Measurements from ENCODE around the gene CAPN5.

The CAPN5 gene

DNA sequence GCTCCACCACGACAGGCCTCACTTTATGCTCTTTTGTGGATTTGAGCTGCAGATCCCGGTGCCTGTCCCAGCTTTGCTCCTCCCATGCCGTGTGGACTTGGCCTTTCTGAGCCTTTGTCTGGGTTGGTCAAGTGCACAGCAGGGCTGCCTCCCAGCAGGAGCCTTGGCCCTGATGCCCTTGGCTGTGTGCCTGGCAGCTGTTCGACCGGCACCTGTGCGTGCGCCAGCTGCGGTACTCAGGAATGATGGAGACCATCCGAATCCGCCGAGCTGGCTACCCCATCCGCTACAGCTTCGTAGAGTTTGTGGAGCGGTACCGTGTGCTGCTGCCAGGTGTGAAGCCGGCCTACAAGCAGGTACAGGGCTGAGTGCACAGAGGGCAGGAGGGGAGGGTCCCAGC is 107.8 kb downstream of the CAPN5 start:
- TF ChIP-seq, protein P1, sequence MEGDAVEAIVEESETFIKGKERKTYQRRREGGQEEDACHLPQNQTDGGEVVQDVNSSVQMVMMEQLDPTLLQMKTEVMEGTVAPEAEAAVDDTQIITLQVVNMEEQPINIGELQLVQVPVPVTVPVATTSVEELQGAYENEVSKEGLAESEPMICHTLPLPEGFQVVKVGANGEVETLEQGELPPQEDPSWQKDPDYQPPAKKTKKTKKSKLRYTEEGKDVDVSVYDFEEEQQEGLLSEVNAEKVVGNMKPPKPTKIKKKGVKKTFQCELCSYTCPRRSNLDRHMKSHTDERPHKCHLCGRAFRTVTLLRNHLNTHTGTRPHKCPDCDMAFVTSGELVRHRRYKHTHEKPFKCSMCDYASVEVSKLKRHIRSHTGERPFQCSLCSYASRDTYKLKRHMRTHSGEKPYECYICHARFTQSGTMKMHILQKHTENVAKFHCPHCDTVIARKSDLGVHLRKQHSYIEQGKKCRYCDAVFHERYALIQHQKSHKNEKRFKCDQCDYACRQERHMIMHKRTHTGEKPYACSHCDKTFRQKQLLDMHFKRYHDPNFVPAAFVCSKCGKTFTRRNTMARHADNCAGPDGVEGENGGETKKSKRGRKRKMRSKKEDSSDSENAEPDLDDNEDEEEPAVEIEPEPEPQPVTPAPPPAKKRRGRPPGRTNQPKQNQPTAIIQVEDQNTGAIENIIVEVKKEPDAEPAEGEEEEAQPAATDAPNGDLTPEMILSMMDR (conservative IDR thresholded peaks at IDR 0.05; ENCODE audit: low read length), result no peak
- no peak overlapping the region for H3K4me3 ChIP-seq (ENCODE audit: low read length)
- DNase-seq (ENCODE audit: low read depth), result no peak

DNA sequence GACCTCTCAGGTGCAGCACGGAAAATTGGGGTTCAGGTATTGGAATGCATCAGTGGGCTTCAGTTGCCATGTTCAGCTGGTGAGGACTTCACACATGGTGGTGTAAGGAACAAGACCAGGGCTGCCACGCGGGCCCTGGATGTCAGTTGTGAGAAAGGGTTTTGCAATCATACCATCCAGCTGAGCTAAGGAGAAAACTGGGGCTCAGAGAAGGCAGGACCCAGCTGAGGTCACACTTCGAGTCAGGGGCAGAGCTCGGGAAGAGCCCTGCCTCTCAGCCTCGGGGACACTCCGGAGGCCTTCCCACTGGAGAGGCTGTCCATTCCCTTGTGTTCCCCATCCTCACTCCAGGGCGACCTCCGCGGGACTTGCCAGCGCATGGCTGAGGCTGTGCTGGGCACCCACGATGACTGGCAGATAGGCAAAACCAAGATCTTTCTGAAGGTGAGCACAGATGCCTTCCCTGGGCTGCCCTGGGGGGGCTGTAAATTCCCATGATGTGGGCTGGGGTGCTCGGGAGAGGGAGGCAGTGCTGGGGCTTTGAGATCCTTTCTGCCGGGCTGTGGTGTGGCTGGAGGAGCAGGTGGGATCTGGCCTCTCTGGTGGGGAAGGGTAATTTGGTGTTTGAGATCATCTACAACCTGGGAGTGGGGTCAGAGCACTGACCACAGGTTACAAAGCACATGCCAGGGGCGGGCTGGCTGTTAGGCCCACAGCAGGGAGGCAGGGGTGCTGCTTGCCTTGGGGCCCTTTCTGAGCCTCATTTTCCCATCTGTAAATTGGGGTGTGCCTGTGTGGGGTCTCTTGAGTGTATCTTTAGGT is 108.5 kb downstream of the CAPN5 start:
- no peak for DNase-seq (ENCODE audit: low read depth)
- TF ChIP-seq, protein P1 (conservative IDR thresholded peaks at IDR 0.05; ENCODE audit: low read length), result no peak
- no peak overlapping the region for H3K4me3 ChIP-seq (ENCODE audit: low read length)

Measured in AG10803 (cell line).